Head of caudate nucleus (tissue), 42 donors: ENCODE data around the gene TBX18.
A peak's percentile ranks its signal among the peaks of the same experiment; 100 is the strongest.

Source experiments
- DNase-seq, 42 donors: peaks; one replicate each; pipeline versions ENCODE4 v3.0.0 to v3.0.0-alpha.2; 2020 to 2021; ENCODE audit warnings: mixed read lengths in 7 of 42
- intact Hi-C: fragments of 100-400 bp; cut with DNase I; formaldehyde crosslinking; loops from one replicate; pipeline ENCODE4 v1.15.0; 2022

Gene TBX18

DNA sequence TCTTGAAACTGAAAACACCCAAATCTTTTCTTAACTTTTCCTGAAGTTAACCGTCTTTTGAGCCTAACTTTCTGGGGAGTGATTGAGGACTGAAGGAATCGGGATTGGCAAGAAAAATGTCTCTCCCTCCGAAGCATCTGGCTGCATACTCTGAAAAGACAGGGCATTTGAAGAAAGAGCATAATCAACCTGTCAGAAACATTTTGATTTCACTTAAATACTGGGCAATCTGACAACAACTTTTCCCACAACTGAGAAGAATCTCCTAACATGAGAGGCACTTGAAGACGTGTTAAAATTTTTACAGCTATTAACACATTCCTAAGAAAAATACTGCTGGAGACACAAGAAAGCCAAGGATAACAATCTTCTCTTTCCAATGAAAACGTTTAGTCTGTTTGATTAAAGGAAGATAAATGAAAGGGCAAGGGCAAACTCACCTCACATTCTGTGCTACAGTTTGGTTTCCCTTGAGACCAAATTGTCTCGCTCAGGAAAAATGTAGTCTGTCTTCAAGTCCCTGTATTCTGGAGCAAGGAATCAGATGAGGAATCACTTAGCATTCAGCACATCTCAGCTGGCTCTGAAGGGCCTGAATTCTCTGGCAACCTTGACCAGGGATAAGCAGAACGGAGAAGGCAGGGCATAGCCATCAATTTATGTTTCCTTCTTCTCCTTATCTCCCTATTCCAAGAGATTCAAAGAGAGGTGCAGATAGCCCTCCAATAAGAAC, 76.1 kb downstream of the TBX18 start:
- no peak for DNase-seq
- intact Hi-C loops: no loop called here

DNA sequence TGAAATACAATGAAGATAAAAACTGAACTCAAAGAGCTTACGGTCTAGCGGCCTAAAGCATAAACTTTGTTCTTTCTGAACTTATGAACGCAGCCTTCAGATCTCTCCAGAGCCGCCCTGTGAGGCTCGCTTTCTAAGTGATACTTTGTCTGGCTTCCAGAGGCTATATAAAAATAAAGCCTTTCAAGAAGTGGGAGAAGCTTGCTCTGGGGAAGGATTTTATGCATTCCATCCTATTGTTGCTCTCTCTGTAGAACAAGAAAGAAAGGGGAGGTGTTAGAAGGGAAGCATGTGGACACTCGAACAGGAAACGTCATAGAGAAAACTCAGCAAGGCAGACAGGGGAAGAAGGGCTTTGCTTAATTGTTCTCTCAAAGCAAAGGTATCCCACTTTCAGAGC, 77.0 kb downstream of the TBX18 start:
- intact Hi-C loops: no loop called here
- no peak for DNase-seq

DNA sequence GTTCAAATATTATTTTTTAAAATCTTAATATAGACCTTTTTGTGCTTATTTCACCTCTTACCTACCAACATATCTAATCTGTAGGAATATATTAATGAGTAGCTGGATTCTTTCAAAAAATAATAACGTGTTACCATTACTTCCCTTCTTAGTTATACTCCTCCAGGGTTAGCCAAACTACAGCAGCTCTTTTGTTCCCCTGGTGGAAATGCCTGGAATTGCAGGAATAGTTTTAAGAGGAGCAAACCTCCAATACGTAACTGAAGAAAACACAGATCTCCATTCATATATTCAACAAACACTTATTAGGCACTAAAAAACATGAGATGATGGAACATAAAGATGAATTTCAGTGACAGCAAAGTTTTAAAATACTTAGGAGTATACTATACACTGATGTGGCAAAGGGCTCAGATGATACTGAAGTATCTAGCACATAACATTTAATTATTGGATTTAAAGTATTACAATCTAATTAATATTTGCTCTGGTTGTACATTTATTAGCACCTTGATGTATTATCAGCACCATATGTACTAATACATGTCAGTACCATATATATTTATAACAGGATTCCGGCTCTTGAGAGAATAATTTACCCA, 78.3 kb downstream of the TBX18 start:
- DNase-seq: no peak
- intact Hi-C loops: no loop called here

DNA sequence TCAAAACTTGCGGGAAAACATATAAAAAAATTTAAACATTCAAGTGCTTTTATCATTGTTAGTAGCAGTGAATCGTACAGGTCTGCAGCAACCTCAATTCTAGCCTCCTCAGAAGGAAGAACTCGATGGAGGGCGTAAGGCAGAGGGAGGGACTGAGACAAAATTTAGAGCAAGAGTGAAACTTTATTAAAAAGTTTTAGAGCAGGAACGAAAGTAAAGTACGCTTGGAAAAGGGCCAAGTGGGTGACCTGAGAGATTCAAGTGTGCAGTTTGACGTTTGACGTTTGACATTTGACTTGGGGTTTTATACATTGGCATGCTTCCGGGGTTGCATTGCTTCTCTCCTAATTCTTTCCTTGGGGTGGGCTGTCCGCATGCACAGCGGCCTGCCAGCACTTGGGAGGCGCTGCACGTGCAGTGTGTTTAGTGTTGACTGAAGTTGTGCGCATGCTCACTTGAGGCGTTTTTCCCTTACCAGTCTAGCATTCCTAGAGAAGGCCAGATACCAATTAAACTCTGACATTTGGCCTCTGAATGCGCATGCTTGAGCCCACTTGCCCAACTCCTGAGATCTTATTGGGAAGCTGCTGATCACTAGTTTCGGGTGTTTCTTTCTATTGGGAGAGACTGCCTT, 82.6 kb downstream of the TBX18 start:
- intact Hi-C loops: no loop called here
- no peak for DNase-seq

DNA sequence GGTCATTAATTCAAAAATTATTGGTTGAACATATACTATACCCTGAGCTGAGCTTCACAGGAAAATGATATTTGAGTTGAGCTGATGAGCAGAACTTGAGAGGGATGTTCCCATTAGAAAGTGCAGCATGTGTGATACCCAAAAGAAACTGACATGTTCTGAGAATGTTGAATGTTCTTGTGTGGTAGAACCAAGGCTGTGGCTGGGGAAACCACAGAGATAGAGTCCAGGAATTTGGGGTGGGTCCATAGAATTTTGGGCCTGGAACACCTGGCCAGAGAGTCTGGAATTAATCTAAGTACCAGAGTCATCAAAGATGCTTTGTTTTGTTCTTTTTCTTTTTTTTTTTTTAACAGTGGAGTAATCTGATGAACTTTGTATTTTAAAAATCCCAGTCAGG, 88.7 kb downstream of the TBX18 start:
- DNase-seq: no peak
- intact Hi-C loops: no loop called here

DNA sequence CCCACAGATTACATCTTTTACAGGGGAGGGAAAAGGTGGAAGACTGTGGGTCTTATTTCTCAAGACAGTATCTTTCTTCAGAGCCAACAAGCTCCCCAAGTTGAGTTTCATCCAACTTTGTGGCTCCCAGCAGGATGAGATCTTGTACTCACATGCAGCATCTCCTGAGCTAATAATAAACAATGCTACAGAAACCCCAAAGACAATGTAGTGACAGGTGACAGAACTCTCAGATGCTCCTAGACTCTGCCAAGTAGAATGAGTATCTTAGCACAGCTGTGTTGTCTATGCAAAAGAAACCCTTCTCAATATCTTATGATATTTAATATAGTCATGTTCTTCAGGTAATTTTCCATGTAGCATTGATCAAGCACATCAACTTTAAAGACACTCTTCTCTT, 90.0 kb downstream of the TBX18 start:
- intact Hi-C loops: no loop called here

DNA sequence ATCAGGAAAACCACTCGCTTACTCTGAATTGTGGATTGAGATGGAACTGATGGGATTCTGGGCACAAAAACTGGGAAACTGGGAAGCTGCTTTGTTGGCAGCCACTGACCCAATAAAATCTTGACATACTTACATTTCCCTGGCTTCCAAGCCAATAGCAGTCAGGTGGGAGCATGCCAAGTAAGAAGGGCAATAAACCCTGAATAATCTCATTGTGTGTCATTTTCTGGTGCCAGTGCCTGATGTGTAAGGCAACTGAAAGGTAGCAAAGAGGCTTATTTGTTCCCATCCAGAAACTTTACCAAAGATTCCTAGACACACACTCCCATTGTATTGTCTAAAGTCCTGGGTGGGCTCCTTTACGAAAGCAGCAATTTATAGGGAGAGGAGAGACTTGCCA, 93.2 kb downstream of the TBX18 start:
- DNase-seq: peak in 3 of 42 donors; percentile 1 to 36 (median 6)
- intact Hi-C loops: no loop called here

More for the DNA sequence above, 90.0 kb downstream of the TBX18 start:
- no peak for DNase-seq

DNA sequence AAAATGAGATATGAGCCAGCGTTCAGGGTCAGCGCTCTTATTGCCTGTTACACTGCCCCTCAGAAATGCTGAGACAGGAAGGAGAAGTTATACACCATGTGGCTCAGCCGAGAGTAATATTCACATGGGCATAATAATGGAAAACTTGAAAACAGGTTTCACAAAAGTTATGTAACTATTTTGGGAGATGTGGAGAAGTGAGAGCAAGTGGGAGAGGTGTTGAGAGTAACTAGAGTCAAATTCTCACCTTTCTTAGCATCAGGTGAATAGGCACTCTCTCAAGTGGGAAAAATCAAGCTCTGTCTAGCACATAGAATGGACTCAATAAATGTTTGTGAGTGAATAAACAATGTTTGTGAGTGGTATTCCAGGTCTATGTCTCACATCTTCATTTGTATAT, 94.5 kb downstream of the TBX18 start:
- no peak for DNase-seq
- intact Hi-C loops: no loop called here

DNA sequence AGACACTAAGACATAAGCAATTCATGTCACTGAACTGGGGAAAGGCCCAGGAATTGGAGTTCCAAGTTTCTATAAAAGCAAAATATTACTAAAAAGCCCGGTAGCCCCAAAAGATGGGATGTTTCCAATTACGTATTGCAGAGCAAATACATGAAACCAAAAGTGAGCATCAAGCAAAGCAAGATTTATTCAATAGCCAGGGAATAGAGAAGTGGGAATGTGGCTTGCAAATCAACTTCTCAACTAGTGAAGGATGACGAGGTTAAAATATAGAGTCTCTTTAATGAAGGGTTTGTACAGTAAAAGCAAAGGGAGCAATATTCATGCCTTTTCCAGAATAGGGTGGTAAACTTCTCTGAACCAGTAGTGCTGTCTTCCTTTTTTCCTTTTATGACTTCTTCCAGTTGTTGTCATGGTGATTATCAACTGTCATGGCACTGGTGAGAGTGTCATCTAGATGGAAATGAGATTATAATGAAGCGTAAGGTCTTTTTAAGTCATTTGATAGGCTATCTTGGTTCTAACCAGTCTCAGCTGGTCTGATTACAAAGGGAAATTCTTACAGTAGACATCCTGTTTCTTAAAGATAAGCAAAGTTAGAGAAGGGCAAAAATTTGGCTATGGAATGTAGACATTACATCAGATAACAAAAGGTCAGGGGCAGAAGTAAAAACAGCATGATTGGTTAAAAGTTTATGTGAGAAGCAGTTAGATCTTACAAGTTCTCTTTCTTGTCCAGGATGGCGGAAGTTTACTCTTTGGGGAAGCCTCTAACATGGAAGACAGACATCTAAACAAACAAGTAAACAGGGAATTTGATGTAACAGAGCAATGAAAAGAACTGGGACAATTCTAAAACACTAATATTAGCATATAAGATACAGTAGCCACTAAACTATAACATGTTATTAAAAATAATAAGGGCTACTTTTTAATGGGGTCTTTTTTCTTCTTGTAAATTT, 96.9 kb downstream of the TBX18 start:
- intact Hi-C loops: no loop called here
- DNase-seq: no peak

DNA sequence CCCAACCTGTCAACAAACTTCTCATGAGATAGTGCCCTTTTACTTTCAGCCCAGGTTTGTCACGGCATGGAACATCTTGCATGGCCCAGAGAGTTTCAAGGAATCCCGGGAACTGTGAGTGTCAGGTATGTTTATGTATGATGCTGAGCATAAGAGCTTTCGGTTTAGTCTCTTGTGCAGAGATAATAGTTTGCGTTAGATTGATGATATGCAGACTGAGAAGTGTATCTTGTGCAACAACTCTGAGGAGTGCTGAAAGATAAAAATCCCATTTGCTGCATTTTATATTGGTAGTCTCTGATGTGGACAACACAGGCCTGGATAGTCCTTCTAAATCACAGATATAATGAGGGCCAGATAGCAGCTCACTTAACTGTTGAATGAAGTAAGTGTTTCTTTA, 99.0 kb downstream of the TBX18 start:
- intact Hi-C loops: no loop called here
- no peak for DNase-seq

DNA sequence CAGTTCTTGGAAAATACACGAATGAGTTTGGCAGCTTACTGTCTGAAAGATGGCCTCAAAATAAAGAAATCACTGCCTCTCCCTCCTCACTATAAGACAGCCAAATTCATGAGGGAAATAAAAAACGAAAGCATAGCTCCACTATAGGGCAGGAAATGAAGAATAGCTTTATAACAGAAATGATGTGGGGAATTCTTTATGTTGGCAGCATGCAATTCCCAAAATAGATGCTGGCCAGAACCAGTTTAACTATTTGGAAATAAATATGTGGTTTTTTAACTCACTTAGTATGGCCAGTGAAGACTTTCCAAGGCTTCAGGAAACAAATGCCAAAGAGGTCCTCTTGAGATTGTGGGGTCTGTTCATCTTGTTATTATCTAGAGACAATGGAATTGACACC, 100.5 kb downstream of the TBX18 start:
- intact Hi-C loops: no loop called here
- DNase-seq: no peak

DNA sequence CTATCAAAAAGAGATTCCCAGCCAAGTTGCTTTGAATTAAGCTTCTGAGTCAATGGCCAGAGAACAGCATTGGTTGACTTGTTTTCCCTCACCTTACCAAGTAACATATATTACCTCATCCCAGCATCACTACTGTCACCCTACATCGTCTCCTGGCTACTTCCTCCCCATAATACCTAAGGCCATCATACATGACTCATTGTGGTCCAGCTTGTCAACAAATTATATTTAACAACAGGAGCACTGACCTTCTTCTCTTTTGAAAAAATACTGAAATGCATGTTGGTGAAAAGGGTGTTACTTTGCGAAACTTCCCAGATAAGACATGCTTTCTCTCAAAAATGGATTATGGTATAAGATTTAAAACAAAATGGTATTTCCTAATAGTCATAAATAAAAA, 106.9 kb downstream of the TBX18 start:
- intact Hi-C loops: no loop called here
- no peak for DNase-seq

DNA sequence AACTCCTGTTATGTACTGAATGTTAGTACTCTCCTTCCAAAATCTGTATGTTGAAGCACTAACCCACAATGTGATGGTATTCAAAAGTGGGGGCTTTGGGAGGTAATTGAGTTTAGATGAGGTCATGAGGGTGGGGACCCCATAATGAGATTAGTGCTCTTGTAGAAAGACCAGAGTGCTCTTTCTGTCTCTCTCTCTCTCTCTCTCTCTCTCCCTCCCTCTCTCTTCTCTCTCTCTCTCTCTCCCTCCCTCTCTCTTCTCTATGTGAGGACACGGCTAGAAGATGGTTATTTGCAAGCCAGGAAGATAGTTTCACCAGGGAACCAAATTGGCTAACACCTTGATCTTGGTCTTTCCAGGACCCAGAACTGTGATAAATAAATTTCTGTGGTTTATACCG, 107.4 kb downstream of the TBX18 start:
- DNase-seq: no peak
- intact Hi-C loops: no loop called here

DNA sequence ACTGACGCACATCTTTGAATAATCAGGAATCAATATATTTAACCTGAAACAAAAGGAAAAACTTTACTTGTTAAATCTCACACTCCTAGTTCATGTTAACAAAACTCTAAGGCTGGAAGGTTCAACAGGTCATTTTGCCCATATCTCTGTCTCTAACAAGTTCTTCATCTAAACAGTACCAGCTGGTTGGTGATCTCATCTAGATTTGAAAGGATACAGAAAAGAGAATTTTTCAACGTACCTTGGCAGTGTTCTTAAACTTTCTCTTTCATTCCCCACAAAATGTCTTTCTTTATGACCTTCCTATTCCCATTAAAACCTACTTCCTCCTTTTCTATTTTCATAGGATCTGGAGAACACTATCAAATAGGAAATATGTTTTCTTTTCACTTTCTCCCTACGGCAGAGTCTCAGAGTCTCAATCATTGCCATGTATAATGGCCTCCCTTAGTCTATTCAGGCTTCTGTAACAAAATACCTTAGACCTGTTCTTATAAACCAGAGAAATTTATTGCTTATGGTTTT, 111.3 kb downstream of the TBX18 start:
- intact Hi-C loops: no loop called here
- no peak for DNase-seq

DNA sequence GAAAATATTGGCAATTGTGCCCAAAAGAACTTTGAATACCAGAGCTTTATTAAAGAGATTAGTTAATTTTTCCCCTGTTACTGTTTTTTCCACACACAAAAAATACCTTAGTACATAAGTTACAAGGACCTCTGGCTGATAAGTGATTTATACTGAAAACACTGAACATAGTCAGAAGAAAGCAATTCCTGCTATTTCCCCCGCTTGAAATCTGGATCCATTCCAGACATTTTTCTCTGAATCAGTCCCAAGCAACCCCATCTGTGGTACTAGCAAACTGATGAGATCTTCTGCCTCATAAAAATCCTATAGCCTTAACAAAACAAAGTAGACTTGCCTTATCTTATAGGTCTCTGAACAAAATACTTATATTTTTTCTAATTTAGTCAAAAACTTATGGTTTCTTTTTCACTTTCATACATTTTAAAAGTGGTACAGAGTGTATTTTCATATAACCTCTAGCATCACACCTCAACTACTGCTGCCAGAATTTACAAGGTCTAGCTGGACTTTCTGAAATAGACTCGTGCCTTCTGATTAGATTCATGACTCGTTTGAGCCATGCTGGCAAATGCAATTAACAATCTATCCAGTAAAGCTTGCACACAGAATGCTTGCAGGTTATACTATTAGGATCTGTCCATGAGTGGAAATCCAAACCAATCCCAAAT, 111.9 kb downstream of the TBX18 start:
- DNase-seq: no peak

DNA sequence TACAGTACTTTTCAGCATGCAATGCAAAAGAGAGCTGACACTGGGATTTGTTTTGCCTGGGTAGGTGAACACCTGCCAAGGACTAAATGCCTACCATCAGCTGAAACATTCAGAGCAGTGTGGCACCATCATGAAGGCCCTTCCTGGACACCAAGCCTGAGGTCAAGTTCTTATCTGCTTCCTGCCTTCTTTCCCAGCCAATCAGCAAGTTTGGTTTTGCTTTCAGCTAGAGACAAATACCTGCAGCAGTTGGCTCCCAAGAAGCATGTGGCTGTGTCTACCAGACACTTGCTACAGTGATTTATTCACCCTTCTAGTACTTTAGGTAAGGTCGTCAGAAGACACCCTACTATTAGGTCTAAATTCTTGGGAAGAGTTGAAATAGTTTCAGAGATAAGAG, 112.8 kb downstream of the TBX18 start:
- no peak for DNase-seq
- intact Hi-C loops: no loop called here

More for the DNA sequence above, 111.9 kb downstream of the TBX18 start:
- intact Hi-C loops: no loop called here

DNA sequence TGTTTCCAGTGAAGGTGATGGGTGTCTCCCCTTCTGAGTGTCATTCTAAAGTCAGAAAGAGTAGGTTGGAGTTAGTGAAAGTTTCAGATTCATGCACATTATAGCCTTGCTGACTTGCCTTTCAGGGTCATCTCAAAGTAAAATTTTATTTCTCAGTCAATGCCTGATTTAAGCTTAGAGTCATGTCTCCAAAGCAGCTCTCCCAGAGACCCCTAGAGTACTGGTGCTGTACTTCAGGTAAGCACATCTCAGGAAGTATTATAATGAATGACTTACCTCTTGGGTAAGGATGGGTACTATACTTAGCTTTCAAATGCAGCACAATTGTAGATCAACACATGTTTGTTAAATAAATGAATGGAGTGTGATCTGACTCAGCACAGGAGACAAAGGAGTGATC, 116.0 kb downstream of the TBX18 start:
- intact Hi-C loops: no loop called here
- no peak for DNase-seq

DNA sequence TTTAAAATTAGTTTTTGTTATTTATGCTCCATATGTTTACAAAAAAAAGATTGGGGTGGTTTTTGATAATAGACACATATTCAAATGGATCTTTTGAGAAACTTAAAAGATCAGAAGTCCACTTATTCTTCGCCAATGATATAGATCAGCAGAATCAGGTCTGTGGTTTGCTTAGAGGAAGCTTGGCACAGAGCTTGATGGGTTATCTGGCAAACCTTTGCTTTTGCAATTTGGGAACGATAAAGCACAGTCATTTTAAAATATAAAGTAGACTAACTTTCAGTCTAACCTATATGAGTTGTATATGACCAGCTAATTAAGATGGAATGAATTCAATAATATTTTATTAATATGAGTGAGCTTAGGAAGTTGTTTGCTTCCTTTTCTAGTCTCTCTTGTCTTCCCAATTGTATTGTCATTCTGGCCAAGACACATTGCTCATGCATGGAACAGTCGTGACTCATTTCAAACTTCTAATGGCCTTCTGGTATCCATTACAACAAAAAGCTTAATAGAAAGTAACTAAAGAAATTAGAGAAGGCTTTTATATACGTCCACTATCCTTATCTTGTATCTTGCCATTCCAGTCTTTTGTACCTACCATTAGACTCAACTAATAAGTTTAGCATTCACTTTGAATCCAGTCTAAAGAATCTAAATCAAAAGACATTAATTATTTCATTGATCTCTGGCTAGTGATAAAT, 118.7 kb downstream of the TBX18 start:
- intact Hi-C loops: no loop called here
- DNase-seq: no peak
